PC-9 (cell line): Measurements from ENCODE around the gene UBLCP1.

Experiments
- EZH2 ChIP-seq: fragments of 200-600 bp; sonication (generic); IDR thresholded peaks from 2 replicates; pipeline ENCODE4 v1.8.0; 2017; ENCODE audit warnings: antibody characterized with exemption, low read depth
- TF ChIP-seq, protein P1 (sequence below): fragments of 200-600 bp; sonication (generic); conservative IDR thresholded peaks from 2 replicates; pipeline ENCODE4 v1.6.1; 2017; ENCODE audit warnings: mixed run types, antibody characterized with exemption, mild to moderate bottlenecking, moderate library complexity

DNA sequence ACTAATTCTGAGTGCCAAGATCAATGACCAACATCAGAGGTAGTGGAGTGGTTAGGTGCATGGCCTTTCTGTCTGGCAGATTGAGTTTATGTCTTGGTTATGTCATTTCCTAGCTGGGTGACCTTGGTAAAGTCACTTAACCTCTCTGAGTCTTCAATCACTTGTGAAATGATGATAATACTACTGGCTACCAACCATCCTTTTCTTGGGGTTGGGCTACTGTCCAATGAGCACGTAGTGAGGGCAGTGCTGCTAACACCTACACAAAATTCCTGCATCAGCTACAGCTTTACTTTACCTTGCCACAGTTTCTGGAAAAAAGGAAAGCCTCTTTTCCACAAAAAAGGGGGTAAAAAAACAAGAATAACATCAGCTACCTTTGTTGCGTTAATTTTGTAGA lies 54.8 kb downstream of the UBLCP1 start:
- no peak for TF ChIP-seq EZH2
- TF ChIP-seq, protein P1, sequence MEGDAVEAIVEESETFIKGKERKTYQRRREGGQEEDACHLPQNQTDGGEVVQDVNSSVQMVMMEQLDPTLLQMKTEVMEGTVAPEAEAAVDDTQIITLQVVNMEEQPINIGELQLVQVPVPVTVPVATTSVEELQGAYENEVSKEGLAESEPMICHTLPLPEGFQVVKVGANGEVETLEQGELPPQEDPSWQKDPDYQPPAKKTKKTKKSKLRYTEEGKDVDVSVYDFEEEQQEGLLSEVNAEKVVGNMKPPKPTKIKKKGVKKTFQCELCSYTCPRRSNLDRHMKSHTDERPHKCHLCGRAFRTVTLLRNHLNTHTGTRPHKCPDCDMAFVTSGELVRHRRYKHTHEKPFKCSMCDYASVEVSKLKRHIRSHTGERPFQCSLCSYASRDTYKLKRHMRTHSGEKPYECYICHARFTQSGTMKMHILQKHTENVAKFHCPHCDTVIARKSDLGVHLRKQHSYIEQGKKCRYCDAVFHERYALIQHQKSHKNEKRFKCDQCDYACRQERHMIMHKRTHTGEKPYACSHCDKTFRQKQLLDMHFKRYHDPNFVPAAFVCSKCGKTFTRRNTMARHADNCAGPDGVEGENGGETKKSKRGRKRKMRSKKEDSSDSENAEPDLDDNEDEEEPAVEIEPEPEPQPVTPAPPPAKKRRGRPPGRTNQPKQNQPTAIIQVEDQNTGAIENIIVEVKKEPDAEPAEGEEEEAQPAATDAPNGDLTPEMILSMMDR = no peak
